Measurements from ENCODE around the gene EFEMP2.
A peak's percentile ranks its signal among the peaks of the same experiment; 100 is the strongest.

- no peak for TF ChIP-seq JUNB (IDR thresholded peaks at IDR 0.05; ENCODE audit: unreplicated experiment)
- peak; percentile 27; the same call in 1 of the 2 replicates for TF ChIP-seq POLR2AphosphoS5 (IDR thresholded peaks at IDR 0.05; ENCODE audit: low read depth)
- peak; percentile 82 for TF ChIP-seq CREB1 (CRISPR knock-in tag; IDR thresholded peaks at IDR 0.05; ENCODE audit: low read depth)
- peak; percentile 74 to 99 for TF ChIP-seq CTCF (conservative IDR thresholded peaks at IDR 0.05; ENCODE audit: low read depth in 2 of 2)
- no peak for TF ChIP-seq EZH2 (IDR thresholded peaks at IDR 0.05; ENCODE audit: low read depth, unreplicated experiment)
These were observed 54.5 kb downstream of the EFEMP2 start for GRCh38 chr11:65817835-65818680.

Measured in GM23338 (cell line).